ENCODE measurements around the gene ZBTB7B. TPM values are rescaled to one million over a fixed set of nuclear protein-coding genes. Genes with fewer than 3 reads are reported as not detected.

The ZBTB7B gene
- total and polyA plus RNA-seq, 2 donors (not counting 1 experiment from before 2014, with no cell fraction given): 55.7 to 67.3 TPM

- no peaks in the 10 kb centered on the region for H3K27me3 Mint-ChIP-seq
- intact Hi-C loops (cut with micrococcal nuclease): no loop called here
- DNase-seq (peak; percentile 57), ATAC-seq (ENCODE audit: low read depth) (no peak)
- peak overlapping the region; percentile 76 for H3K9ac ChIP-seq (ENCODE audit: low read length)
- H3K27ac ChIP-seq (ENCODE audit: low read length in 2 of 2): no peak overlapping the region
- peak overlapping the region; percentile 73 for H3K27ac Mint-ChIP-seq
- no peaks in the 10 kb centered on the region for H3K79me2 ChIP-seq (ENCODE audit: control insufficient read depth, insufficient read depth, low read length)
- H3K4me1 Mint-ChIP-seq: peaks cover 25% of the 10 kb centered on the region
- H3K9me3 Mint-ChIP-seq (ENCODE audit: insufficient read depth): no peaks in the 10 kb centered on the region
- H3K4me3 ChIP-seq (ENCODE audit: control extremely low read depth in 1 of 5, extremely low read depth in 1 of 5, insufficient read depth in 1 of 5, low read depth in 2 of 5, low read length in 4 of 5): peak overlapping the region in 4 of 5 experiments; percentile 59 to 82 (median 71)
- WGBS (ENCODE audit: insufficient coverage): 10% methylated on average over 5 of the region's 12 CpGs
- peaks cover 0 to 3% of the 10 kb centered on the region in 2 experiments for H3K36me3 ChIP-seq (replicated peaks in 1 of 2; ENCODE audit: control extremely low read depth in 1 of 2, control insufficient read depth in 1 of 2, extremely low read depth in 1 of 2, insufficient read depth in 2 of 2, low read length in 1 of 2)
- H3K4me3 Mint-ChIP-seq: peak overlapping the region; percentile 85
- TF ChIP-seq CTCF (IDR thresholded peaks at IDR 0.05): peak; percentile 22
- TF ChIP-seq EZH2 (IDR thresholded peaks at IDR 0.05; ENCODE audit: borderline replicate concordance, insufficient read depth, low read depth, low read length, poor library complexity, severe bottlenecking): no peak
- H3K27me3 ChIP-seq (replicated peaks in 1 of 4; ENCODE audit: control extremely low read depth in 1 of 4, control insufficient read depth in 3 of 4, insufficient read depth in 4 of 4, low read length in 3 of 4): no peaks in the 10 kb centered on the region
- H4K20me1 ChIP-seq (ENCODE audit: control insufficient read depth, insufficient read depth, low read length, poor library complexity, severe bottlenecking): no peaks in the 10 kb centered on the region
- no peaks in the 10 kb centered on the region for H3K9me3 ChIP-seq (ENCODE audit: control extremely low read depth in 1 of 3, control insufficient read depth in 2 of 3, insufficient read depth in 1 of 3, low read length in 2 of 3)
- peak overlapping the region; percentile 93 for H3K4me2 ChIP-seq (replicated peaks; ENCODE audit: low read depth, low read length, poor library complexity, severe bottlenecking)
- peaks cover 20 to 30% of the 10 kb centered on the region in 2 donors for H3K4me1 ChIP-seq (ENCODE audit: control insufficient read depth in 2 of 2, insufficient read depth in 2 of 2, low read length in 2 of 2)
- CTCF ChIA-PET: interaction anchor here (1.1 to 20.2 kb wide), 7 partner anchors 4 to 718 kb away, joined by 3 to 370 read pairs (median 6); partner anchors contain the start of genes ADAM15 and EFNA4
- POLR2A ChIA-PET: interaction anchor here (0.6 to 1.6 kb wide), 4 partner anchors 36 to 655 kb away, joined by 3 to 4 read pairs (median 4); partner anchors contain the start of gene PYGO2
- peak overlapping the region; percentile 86 for H2AFZ ChIP-seq (ENCODE audit: insufficient read depth, low read depth, low read length, poor library complexity, severe bottlenecking)
Measured at GRCh38 chr1:155052439-155053395, 50.1 kb downstream of the ZBTB7B start.
